H4 (cell line): ENCODE measurements around the gene PLXNA4. TPM values are rescaled to one million over a fixed set of nuclear protein-coding genes. Genes with fewer than 3 reads are reported as not detected.
"Not testable (repeated sequence)": the region's sequence is repeated elsewhere in the genome, so short reads cannot be mapped to it uniquely, and the experiment has no call there.

Source experiments
- DNase-seq: peaks from one replicate; pipeline ENCODE4 v3.0.0-alpha.2; 2015; ENCODE audit warnings: low spot score
- total RNA-seq: library from RNA; depleted of rRNA; stranded (reverse); fragments of >200 nt; shearing (Covaris generic); gene quantifications from 2 replicates; pipeline ENCODE4 v1.2.3, GENCODE V29; 2014; rRNA removed

The PLXNA4 gene
- total RNA-seq = 0.16 and 0.19 TPM in 2 replicates

GRCh38 chr7:132575982-132576720, at the start of gene PLXNA4:
Gene PLXNA4, minus strand, starts transcription at chr7:132576470. Its CDS starts 67,777 bp downstream, at chr7:132508693.
- no peak for DNase-seq

- DNase-seq = no peak
These were observed 49.4 kb upstream of the PLXNA4 start for GRCh38 chr7:132625651-132626050.

GRCh38 chr7:132622081-132622480, 45.8 kb upstream of the PLXNA4 start:
- no peak for DNase-seq

GRCh38 chr7:132619967-132620366, 43.7 kb upstream of the PLXNA4 start:
- no peak for DNase-seq

GRCh38 chr7:132618956-132619305, 42.7 kb upstream of the PLXNA4 start:
- DNase-seq = no peak

- DNase-seq = no peak
These were observed 42.1 kb upstream of the PLXNA4 start for GRCh38 chr7:132618271-132618955.

GRCh38 chr7:132614428-132615318, 38.4 kb upstream of the PLXNA4 start:
- DNase-seq = no peak

GRCh38 chr7:132613737-132614136, 37.5 kb upstream of the PLXNA4 start:
- no peak for DNase-seq

- DNase-seq = no peak
These were observed 34.7 kb upstream of the PLXNA4 start for GRCh38 chr7:132610995-132611394.

GRCh38 chr7:132609906-132610520, 33.7 kb upstream of the PLXNA4 start:
- DNase-seq = no peak

GRCh38 chr7:132609222-132609621, 33.0 kb upstream of the PLXNA4 start:
- DNase-seq = peak; percentile 21

- DNase-seq = no peak
These were observed 32.3 kb upstream of the PLXNA4 start for GRCh38 chr7:132608523-132608922.

GRCh38 chr7:132607656-132608055, 31.4 kb upstream of the PLXNA4 start:
- DNase-seq = no peak

GRCh38 chr7:132604121-132604520, 27.9 kb upstream of the PLXNA4 start:
- no peak for DNase-seq

GRCh38 chr7:132603220-132603833, 27.1 kb upstream of the PLXNA4 start:
- no peak for DNase-seq

GRCh38 chr7:132601783-132602182, 25.5 kb upstream of the PLXNA4 start:
- DNase-seq = no peak

- no peak for DNase-seq
These were observed 20.3 kb upstream of the PLXNA4 start for GRCh38 chr7:132596588-132596987.

- DNase-seq = not testable (repeated sequence)
These were observed 18.5 kb upstream of the PLXNA4 start for GRCh38 chr7:132594741-132595140.

GRCh38 chr7:132592936-132593335, 16.7 kb upstream of the PLXNA4 start:
- no peak for DNase-seq

GRCh38 chr7:132592231-132592920, 16.1 kb upstream of the PLXNA4 start:
- no peak for DNase-seq

GRCh38 chr7:132590162-132590561, 13.9 kb upstream of the PLXNA4 start:
- no peak for DNase-seq
